ENCODE measurements around the gene CLCA1. TPM values are rescaled to one million over a fixed set of nuclear protein-coding genes. Genes with fewer than 3 reads are reported as not detected.

The CLCA1 gene
- total and polyA plus RNA-seq, 10 of the 15 experiments (the other 5 are each of a cell fraction or from before 2014, with no cell fraction given) = 0.13 TPM; not detected in 9

DNA sequence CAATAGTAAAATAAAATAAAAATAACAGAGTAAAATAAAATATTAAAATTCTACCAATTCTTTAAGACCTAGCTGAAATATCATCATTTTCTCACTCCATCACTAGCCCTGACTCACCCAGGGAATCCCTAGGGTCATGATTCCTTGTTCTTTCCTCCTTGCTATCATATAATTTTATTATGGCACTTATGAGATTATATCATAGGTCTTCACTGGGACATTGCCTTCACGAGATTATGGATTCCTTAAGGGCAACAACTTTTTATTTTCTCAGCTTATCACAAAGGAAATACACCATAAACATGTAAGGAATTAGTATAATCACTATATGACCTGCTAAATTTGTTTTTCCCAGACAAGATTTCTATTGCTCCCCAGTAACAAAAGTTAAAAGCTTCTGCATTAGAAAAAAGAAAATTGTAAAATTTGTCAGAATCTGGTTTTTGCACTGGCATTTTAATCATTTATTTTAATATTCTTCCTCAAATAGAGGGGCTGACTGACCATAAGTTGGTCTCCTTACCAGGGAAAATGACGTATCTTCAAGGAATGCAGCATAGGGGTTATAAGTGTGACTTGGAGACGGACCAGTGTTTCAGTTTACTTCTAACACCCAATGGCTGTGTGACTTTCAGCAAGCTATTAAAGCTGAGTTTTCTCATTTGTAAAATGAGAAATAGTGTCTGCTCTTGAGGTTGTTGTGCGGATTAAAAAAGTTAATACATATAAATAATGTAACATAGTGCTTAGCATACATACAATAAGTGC lies 69.4 kb downstream of the CLCA1 start:
- intact Hi-C loops (cut with micrococcal nuclease; ENCODE audit: unreplicated experiment) (no loop called here), in situ Hi-C loops (cut with MboI) (no loop called here)
- ATAC-seq (no peak), FAIRE-seq (no peak), DNase-seq (ENCODE audit: low read depth, low spot score) (no peak)
- no peak overlapping the region for H3K4me3 ChIP-seq
- H3K27me3 ChIP-seq (replicated peaks in 1 of 2; ENCODE audit: control insufficient read depth in 2 of 2, insufficient read depth in 2 of 2, low read length in 1 of 2) = no peaks in the 10 kb centered on the region
- H3K27ac ChIP-seq (ENCODE audit: control insufficient read depth, insufficient read depth) = no peak overlapping the region
- H4K20me1 ChIP-seq (ENCODE audit: control insufficient read depth, insufficient read depth) = no peaks in the 10 kb centered on the region
- POLR2A ChIA-PET = no interaction called here
- H3K4me1 ChIP-seq (ENCODE audit: control insufficient read depth, insufficient read depth, low read length) = no peaks in the 10 kb centered on the region
- TF ChIP-seq POLR2AphosphoS2 (IDR thresholded peaks at IDR 0.05; ENCODE audit: low read depth, low read length) = no peak
- TF ChIP-seq, protein P1, sequence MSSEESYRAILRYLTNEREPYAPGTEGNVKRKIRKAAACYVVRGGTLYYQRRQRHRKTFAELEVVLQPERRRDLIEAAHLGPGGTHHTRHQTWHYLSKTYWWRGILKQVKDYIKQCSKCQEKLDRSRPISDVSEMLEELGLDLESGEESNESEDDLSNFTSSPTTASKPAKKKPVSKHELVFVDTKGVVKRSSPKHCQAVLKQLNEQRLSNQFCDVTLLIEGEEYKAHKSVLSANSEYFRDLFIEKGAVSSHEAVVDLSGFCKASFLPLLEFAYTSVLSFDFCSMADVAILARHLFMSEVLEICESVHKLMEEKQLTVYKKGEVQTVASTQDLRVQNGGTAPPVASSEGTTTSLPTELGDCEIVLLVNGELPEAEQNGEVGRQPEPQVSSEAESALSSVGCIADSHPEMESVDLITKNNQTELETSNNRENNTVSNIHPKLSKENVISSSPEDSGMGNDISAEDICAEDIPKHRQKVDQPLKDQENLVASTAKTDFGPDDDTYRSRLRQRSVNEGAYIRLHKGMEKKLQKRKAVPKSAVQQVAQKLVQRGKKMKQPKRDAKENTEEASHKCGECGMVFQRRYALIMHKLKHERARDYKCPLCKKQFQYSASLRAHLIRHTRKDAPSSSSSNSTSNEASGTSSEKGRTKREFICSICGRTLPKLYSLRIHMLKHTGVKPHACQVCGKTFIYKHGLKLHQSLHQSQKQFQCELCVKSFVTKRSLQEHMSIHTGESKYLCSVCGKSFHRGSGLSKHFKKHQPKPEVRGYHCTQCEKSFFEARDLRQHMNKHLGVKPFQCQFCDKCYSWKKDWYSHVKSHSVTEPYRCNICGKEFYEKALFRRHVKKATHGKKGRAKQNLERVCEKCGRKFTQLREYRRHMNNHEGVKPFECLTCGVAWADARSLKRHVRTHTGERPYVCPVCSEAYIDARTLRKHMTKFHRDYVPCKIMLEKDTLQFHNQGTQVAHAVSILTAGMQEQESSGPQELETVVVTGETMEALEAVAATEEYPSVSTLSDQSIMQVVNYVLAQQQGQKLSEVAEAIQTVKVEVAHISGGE (CRISPR knock-in tag; IDR thresholded peaks at IDR 0.05) = no peak
- no peak for TF ChIP-seq PAX5 (IDR thresholded peaks at IDR 0.05; ENCODE audit: borderline replicate concordance, low read depth, low read length)
- TF ChIP-seq RCOR1 (conservative IDR thresholded peaks at IDR 0.05; ENCODE audit: low read depth, low read length) = no peak
- TF ChIP-seq, protein P2, sequence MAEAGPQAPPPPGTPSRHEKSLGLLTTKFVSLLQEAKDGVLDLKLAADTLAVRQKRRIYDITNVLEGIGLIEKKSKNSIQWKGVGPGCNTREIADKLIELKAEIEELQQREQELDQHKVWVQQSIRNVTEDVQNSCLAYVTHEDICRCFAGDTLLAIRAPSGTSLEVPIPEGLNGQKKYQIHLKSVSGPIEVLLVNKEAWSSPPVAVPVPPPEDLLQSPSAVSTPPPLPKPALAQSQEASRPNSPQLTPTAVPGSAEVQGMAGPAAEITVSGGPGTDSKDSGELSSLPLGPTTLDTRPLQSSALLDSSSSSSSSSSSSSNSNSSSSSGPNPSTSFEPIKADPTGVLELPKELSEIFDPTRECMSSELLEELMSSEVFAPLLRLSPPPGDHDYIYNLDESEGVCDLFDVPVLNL (IDR thresholded peaks at IDR 0.05; ENCODE audit: low read depth, low read length) = no peak
- no peak for TF ChIP-seq MTA2 (IDR thresholded peaks at IDR 0.05; ENCODE audit: low read depth)
- TF ChIP-seq NR2F1 (conservative IDR thresholded peaks at IDR 0.05) = no peak
- no peak for TF ChIP-seq ETV6 (conservative IDR thresholded peaks at IDR 0.05 in 1 of 2, IDR thresholded peaks at IDR 0.05 in 1 of 2; ENCODE audit: borderline replicate concordance in 1 of 2, low read depth in 1 of 2)
- no peaks in the 10 kb centered on the region for H3K36me3 ChIP-seq (ENCODE audit: control insufficient read depth in 2 of 2, insufficient read depth in 2 of 2, low read length in 1 of 2)
- H3K4me2 ChIP-seq (ENCODE audit: control insufficient read depth, insufficient read depth) = no peak overlapping the region
- 24% methylated on average over 4 of the region's 4 CpGs for WGBS (ENCODE audit: insufficient coverage, insufficient replicate concordance, low lambda C conversion rate, missing lambda C conversion rate)
- CTCF ChIA-PET = interaction anchor here (1.0 to 1.2 kb wide), 2 partner anchors 38 to 204 kb away, joined by 3 read pairs; no protein-coding TSS in a partner anchor
- no peak overlapping the region for H2AFZ ChIP-seq (ENCODE audit: control insufficient read depth, low read depth, low read length)
- no peaks in the 10 kb centered on the region for H3K9me3 ChIP-seq (replicated peaks; ENCODE audit: control insufficient read depth, insufficient read depth, low read length)
- SMC1A ChIA-PET (ENCODE audit: uncharacterized antibody, unreplicated experiment) = no interaction called here
- RAD21 ChIA-PET (ENCODE audit: unreplicated experiment) = no interaction called here
- no TSS peak for BruUV-seq (replicated peaks)
- H3K9ac ChIP-seq (ENCODE audit: control insufficient read depth, insufficient read depth, low read length) = no peak overlapping the region
- H3K79me2 ChIP-seq (ENCODE audit: control insufficient read depth, insufficient read depth, low read length) = no peaks in the 10 kb centered on the region

Data from GM12878 (cell line).